DOHH2 (cell line): ENCODE measurements around the gene CXXC1.

Source experiments
- EZH2phosphoT487 ChIP-seq: fragments of 200-600 bp; sonication (generic); IDR thresholded peaks from 2 replicates; pipeline ENCODE4 v1.6.1; 2017; ENCODE audit warnings: borderline replicate concordance, mild to moderate bottlenecking, antibody characterized with exemption, low read length, moderate library complexity, mixed read lengths
- TF ChIP-seq, protein P1 (sequence below): fragments of 200-600 bp; sonication (generic); IDR thresholded peaks from one replicate; pipeline ENCODE4 v1.5.1; 2014; ENCODE audit warnings: antibody characterized with exemption, mild to moderate bottlenecking, low read depth, low read length; ENCODE audit not compliant: poor library complexity, severe bottlenecking

DNA sequence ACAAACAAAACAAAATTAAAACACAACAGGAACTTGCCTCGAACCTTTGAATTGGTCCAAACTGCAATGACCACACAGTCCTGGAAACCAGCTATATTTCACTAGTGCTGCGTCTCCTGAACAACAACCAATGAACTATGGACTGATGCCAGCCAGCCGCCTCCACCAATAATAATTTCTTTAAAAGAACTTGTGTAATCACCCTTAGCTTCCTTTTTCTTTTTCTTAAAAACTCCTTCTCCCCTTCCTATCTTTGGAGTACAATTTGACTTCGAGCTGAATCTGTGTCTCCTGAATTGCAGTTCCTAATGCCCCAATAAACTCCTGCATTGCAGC, 1.6 kb upstream of the CXXC1 start:
- TF ChIP-seq, protein P1, sequence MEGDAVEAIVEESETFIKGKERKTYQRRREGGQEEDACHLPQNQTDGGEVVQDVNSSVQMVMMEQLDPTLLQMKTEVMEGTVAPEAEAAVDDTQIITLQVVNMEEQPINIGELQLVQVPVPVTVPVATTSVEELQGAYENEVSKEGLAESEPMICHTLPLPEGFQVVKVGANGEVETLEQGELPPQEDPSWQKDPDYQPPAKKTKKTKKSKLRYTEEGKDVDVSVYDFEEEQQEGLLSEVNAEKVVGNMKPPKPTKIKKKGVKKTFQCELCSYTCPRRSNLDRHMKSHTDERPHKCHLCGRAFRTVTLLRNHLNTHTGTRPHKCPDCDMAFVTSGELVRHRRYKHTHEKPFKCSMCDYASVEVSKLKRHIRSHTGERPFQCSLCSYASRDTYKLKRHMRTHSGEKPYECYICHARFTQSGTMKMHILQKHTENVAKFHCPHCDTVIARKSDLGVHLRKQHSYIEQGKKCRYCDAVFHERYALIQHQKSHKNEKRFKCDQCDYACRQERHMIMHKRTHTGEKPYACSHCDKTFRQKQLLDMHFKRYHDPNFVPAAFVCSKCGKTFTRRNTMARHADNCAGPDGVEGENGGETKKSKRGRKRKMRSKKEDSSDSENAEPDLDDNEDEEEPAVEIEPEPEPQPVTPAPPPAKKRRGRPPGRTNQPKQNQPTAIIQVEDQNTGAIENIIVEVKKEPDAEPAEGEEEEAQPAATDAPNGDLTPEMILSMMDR: no peak
- no peak for TF ChIP-seq EZH2phosphoT487
